PC-3 (cell line): ENCODE data around the gene PRR5L. TPM values are rescaled to one million over a fixed set of nuclear protein-coding genes. Genes with fewer than 3 reads are reported as not detected.

Experiments used
- ATAC-seq: fragments of 200-7000 bp; cut with Tn5 transposase; 2 replicates; pipeline ENCODE4 v1.9.1; 2020; ENCODE audit warnings: mild to moderate bottlenecking, moderate library complexity
- BruUV-seq: library from RNA; stranded (reverse); fragments of 400-500 nt; replicated peaks from 2 replicates; lab custom pipeline; 2021; lab: Mats Ljungman, UMichigan
- CTCF ChIA-PET: fragments of 300-600 bp; sonication (Branson Sonifier 250); formaldehyde crosslinking; loops from one replicate; lab custom pipeline; 2022; ENCODE audit warnings: antibody characterized with exemption; lab: Charles Lee
- POLR2A ChIA-PET: fragments of 300-600 bp; sonication (Branson Sonifier 250); formaldehyde crosslinking; loops from one replicate; lab custom pipeline; 2022; ENCODE audit warnings: antibody characterized with exemption; ENCODE audit not compliant: unreplicated experiment; lab: Charles Lee
- DNase-seq: peaks from one replicate; pipeline ENCODE4 v3.0.0-alpha.2; 2015
- H2AFZ ChIP-seq: fragments of 300-600 bp; sonication (generic); 2 replicates; pipeline ENCODE4 v1.6.0; 2016; ENCODE audit warnings: antibody characterized with exemption, low read length
- H3F3A ChIP-seq: fragments of 300-600 bp; sonication (generic); one replicate; pipeline ENCODE4 v1.6.0; 2017; ENCODE audit warnings: antibody characterized with exemption, low read length, control low read depth, mild to moderate bottlenecking; ENCODE audit not compliant: unreplicated experiment
- H3K27ac ChIP-seq: fragments of 300-600 bp; sonication (generic); 2 replicates; pipeline ENCODE4 v1.5.1; 2016; ENCODE audit warnings: mild to moderate bottlenecking, low read length
- H3K27me3 ChIP-seq: fragments of 300-600 bp; sonication (generic); 2 replicates; pipeline ENCODE4 v1.6.1; 2016; ENCODE audit warnings: low read length, mixed read lengths
- H3K36me3 ChIP-seq: fragments of 300-600 bp; sonication (generic); 2 replicates; pipeline ENCODE4 v1.6.1; 2016; ENCODE audit warnings: low read depth, mixed run types, low read length, mixed read lengths
- H3K4me1 ChIP-seq: fragments of 300-600 bp; sonication (generic); 2 replicates; pipeline ENCODE4 v1.5.1; 2016; ENCODE audit warnings: low read length; ENCODE audit not compliant: insufficient read depth
- H3K4me2 ChIP-seq: fragments of 300-600 bp; sonication (generic); 2 replicates; pipeline ENCODE4 v1.6.0; 2016; ENCODE audit warnings: low read length
- H3K4me3 ChIP-seq: fragments of 300-600 bp; sonication (generic); 2 replicates; pipeline ENCODE4 v1.5.1; 2016; ENCODE audit warnings: mild to moderate bottlenecking, low read length, mixed read lengths
- H3K79me2 ChIP-seq: fragments of 300-600 bp; sonication (generic); 2 replicates; pipeline ENCODE4 v1.6.1; 2017; ENCODE audit warnings: low read length, mixed read lengths
- H3K9ac ChIP-seq: fragments of 300-600 bp; sonication (generic); 2 replicates; pipeline ENCODE4 v1.6.0; 2016; ENCODE audit warnings: mild to moderate bottlenecking, low read length
- H3K9me2 ChIP-seq: fragments of 300-600 bp; sonication (generic); replicated peaks from 2 replicates; pipeline ENCODE4 v1.6.1; 2016; ENCODE audit warnings: mixed run types, low read length, mixed read lengths
- H3K9me3 ChIP-seq: fragments of 300-600 bp; sonication (generic); 2 replicates; pipeline ENCODE4 v1.6.1; 2016; ENCODE audit warnings: low read length, mixed read lengths
- H4K20me1 ChIP-seq: fragments of 300-600 bp; sonication (generic); 2 replicates; pipeline ENCODE4 v1.6.1; 2016; ENCODE audit warnings: low read length, mixed read lengths
- CTCF ChIP-seq: fragments of 300-600 bp; sonication (generic); conservative IDR thresholded peaks from 2 replicates; pipeline ENCODE4 v1.5.1; 2017; ENCODE audit warnings: antibody characterized with exemption, low read depth, mild to moderate bottlenecking, low read length
- EZH2phosphoT487 ChIP-seq: fragments of 300-600 bp; sonication (generic); IDR thresholded peaks from 2 replicates; pipeline ENCODE4 v1.6.1; 2018; ENCODE audit warnings: mild to moderate bottlenecking, antibody characterized with exemption, low read length, borderline replicate concordance
- intact Hi-C: fragments of 100-400 bp; cut with micrococcal nuclease; formaldehyde crosslinking; loops from 2 replicates; pipeline ENCODE4 v1.9.0; 2023
- total RNA-seq: library from RNA; depleted of rRNA; stranded (reverse); fragments of >200 nt; gene quantifications from 2 replicates; pipeline ENCODE4 v1.2.3, GENCODE V29; 2014

The PRR5L gene
- total RNA-seq, 1 experiment from 2014 or later, result 4.7 TPM

DNA sequence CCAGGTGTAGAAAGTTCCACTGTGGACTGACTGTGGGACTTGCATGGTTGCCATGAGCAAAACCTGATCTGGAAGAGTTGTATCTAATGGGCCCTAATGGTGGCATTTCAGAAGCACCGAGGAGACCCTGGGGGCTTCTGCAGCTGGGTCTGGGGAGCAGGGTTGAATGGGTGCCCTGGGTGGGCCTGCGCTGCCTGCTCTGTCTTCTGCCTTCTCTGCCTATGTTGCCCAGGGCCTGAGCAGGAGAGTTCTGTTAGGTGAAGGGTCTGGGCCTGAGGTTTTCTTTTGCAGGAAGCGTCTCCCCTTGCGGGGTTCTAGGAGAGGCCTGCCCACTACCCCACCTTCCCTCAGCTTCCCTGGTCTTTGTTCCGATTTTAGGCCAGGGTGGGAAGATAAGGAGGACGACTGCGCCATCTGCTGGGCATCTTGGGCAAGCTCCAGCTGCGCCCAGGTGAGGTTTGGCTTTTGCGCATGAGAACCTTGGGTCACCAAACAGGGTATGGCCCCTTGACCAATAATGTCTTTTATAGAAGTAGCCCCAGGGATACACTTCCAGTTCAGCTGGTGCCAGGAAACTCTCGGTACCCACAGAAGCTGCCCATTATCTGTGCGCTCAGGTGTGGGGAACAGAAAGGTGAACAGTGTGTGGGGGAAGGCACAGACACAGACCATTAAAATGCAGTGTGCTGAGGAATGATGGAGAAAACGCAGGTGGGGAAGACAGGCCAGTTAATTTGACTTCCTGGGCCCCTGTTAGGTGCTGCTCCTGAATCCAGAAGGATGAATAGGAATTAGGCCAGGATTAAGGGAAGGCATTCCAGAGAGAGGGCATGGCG lies 30.1 kb upstream of the PRR5L start:
- POLR2A ChIA-PET, result no interaction called here

GRCh38 chr11:36266767-36267166 lies 29.3 kb upstream of the PRR5L start:
- H3K27ac ChIP-seq, result no peak overlapping the region
- H3K4me3 ChIP-seq, result no peak overlapping the region
- intact Hi-C loops, result loop anchor here (1.0 to 5.0 kb wide), 5 partner anchors 229 to 804 kb away; no protein-coding TSS in a partner anchor
- no peak for ATAC-seq
- H4K20me1 ChIP-seq, result no peaks in the 10 kb centered on the region
- CTCF ChIA-PET, result interaction anchor here (2.6 kb wide), 1 partner anchor 445 kb away, joined by 20 read pairs; no protein-coding TSS in a partner anchor
- no peaks in the 10 kb centered on the region for H3K4me1 ChIP-seq
- DNase-seq, result no peak
- no peaks in the 10 kb centered on the region for H3K9me2 ChIP-seq
- no peak for TF ChIP-seq CTCF
- no peaks in the 10 kb centered on the region for H3K36me3 ChIP-seq
- H3K79me2 ChIP-seq, result no peaks in the 10 kb centered on the region
- no peaks in the 10 kb centered on the region for H3K27me3 ChIP-seq
- no peak overlapping the region for H3K4me2 ChIP-seq
- no peaks in the 10 kb centered on the region for H3F3A ChIP-seq
- no peak overlapping the region for H2AFZ ChIP-seq
- no peaks in the 10 kb centered on the region for H3K9me3 ChIP-seq
- POLR2A ChIA-PET, result no interaction called here
- no peak overlapping the region for H3K9ac ChIP-seq
- no TSS peak for BruUV-seq

More for the DNA sequence above, 30.1 kb upstream of the PRR5L start:
- ATAC-seq, result peak; percentile 86
- Histone ChIP-seq H3K4me3 (no peak overlapping the region), H3K9me3 (no peaks in the 10 kb centered on the region), H3K9ac (no peak overlapping the region), H3K79me2 (no peaks in the 10 kb centered on the region), H3K4me2 (no peak overlapping the region), H2AFZ (peak overlapping the region; percentile 41; the same call in 1 of the 2 replicates), H3K9me2 (no peaks in the 10 kb centered on the region), H4K20me1 (no peaks in the 10 kb centered on the region), H3K27ac (no peak overlapping the region), H3K4me1 (no peaks in the 10 kb centered on the region), H3K27me3 (no peaks in the 10 kb centered on the region), H3F3A (no peaks in the 10 kb centered on the region), H3K36me3 (no peaks in the 10 kb centered on the region)
- no TSS peak for BruUV-seq
- intact Hi-C loops, result loop anchor here (1.0 to 5.0 kb wide), 5 partner anchors 229 to 804 kb away; no protein-coding TSS in a partner anchor
- TF ChIP-seq CTCF, result peak; percentile 90
- no peak for TF ChIP-seq EZH2phosphoT487
- CTCF ChIA-PET, result interaction anchor here (1.5 to 2.6 kb wide), 2 partner anchors 134 to 444 kb away, joined by 5 to 20 read pairs; no protein-coding TSS in a partner anchor
- DNase-seq, result peak; percentile 70

GRCh38 chr11:36268337-36268985 lies 27.6 kb upstream of the PRR5L start:
- POLR2A ChIA-PET, result no interaction called here
- H3K4me2 ChIP-seq, result no peak overlapping the region
- TF ChIP-seq EZH2phosphoT487, result no peak
- H3K9ac ChIP-seq, result no peak overlapping the region
- no peak for ATAC-seq
- CTCF ChIA-PET, result interaction anchor here (0.6 kb wide), 1 partner anchor 106 kb away, joined by 4 read pairs; no protein-coding TSS in a partner anchor
- H3K36me3 ChIP-seq, result no peaks in the 10 kb centered on the region
- H3K79me2 ChIP-seq, result no peaks in the 10 kb centered on the region
- no peak overlapping the region for H3K27ac ChIP-seq
- no peaks in the 10 kb centered on the region for H4K20me1 ChIP-seq
- no peaks in the 10 kb centered on the region for H3F3A ChIP-seq
- H3K27me3 ChIP-seq, result no peaks in the 10 kb centered on the region
- no peaks in the 10 kb centered on the region for H3K9me2 ChIP-seq
- H3K9me3 ChIP-seq, result no peaks in the 10 kb centered on the region
- BruUV-seq, result no TSS peak
- no peak overlapping the region for H2AFZ ChIP-seq
- DNase-seq, result no peak
- intact Hi-C loops, result loop anchor here (5.0 kb wide), 3 partner anchors 231 to 806 kb away; no protein-coding TSS in a partner anchor
- H3K4me1 ChIP-seq, result no peaks in the 10 kb centered on the region
- no peak overlapping the region for H3K4me3 ChIP-seq
